ENCODE results near the gene RBFOX2. TPM values are rescaled to one million over a fixed set of nuclear protein-coding genes. Genes with fewer than 3 reads are reported as not detected.

The RBFOX2 gene
- total and polyA plus RNA-seq, 2 of the 8 experiments (the other 6 are each of a cell fraction or from before 2014, with no cell fraction given) = 121 to 122 TPM

- TF ChIP-seq MAX (IDR thresholded peaks at IDR 0.05) (no peak), SP4 (IDR thresholded peaks at IDR 0.05; ENCODE audit: low read length) (no peak), RFX5 (IDR thresholded peaks at IDR 0.05; ENCODE audit: borderline replicate concordance, low read depth, low read length) (no peak), CHD2 (IDR thresholded peaks at IDR 0.05; ENCODE audit: low read length) (no peak), BRCA1 (IDR thresholded peaks at IDR 0.05; ENCODE audit: low read depth, low read length) (no peak), ATF2 (IDR thresholded peaks at IDR 0.05; ENCODE audit: low read length) (no peak)
Observed at GRCh38 chr22:35985371-35985770, 43.3 kb downstream of the RBFOX2 start (continued).

All from H1 (cell line).